NCI-H2227 treated with DMSO at 0.1 percent for 48 hours (cell line): ENCODE data around the gene FAM171A1.
"Not testable (repeated sequence)": the region's sequence is repeated elsewhere in the genome, so short reads cannot be mapped to it uniquely, and the experiment has no call there.

Source experiments
- DNase-seq: peaks from one replicate; lab custom pipeline; 2025; lab: John Stamatoyannopoulos, UW

The FAM171A1 gene

GRCh38 chr10:15316871-15317464 lies 54.1 kb downstream of the FAM171A1 start:
- no peak for DNase-seq

- no peak for DNase-seq
Measured at GRCh38 chr10:15316145-15316544, 54.9 kb downstream of the FAM171A1 start.

- no peak for DNase-seq
Measured at GRCh38 chr10:15315286-15315685, 55.8 kb downstream of the FAM171A1 start.

- DNase-seq: no peak
Measured at GRCh38 chr10:15314482-15315045, 56.5 kb downstream of the FAM171A1 start.

- DNase-seq: no peak
Measured at GRCh38 chr10:15313843-15314242, 57.2 kb downstream of the FAM171A1 start.

- no peak for DNase-seq
Measured at GRCh38 chr10:15313047-15313446, 58.0 kb downstream of the FAM171A1 start.

GRCh38 chr10:15311569-15312280 lies 59.4 kb downstream of the FAM171A1 start:
- no peak for DNase-seq

- no peak for DNase-seq
Measured at GRCh38 chr10:15310776-15311568, 60.1 kb downstream of the FAM171A1 start.

GRCh38 chr10:15309221-15309620 lies 61.9 kb downstream of the FAM171A1 start:
- no peak for DNase-seq

- DNase-seq: no peak
Measured at GRCh38 chr10:15306735-15307280, 64.3 kb downstream of the FAM171A1 start.

- no peak for DNase-seq
Measured at GRCh38 chr10:15305634-15306033, 65.5 kb downstream of the FAM171A1 start.

GRCh38 chr10:15305161-15305560 lies 65.9 kb downstream of the FAM171A1 start:
- DNase-seq: no peak

- not testable (repeated sequence) for DNase-seq
Measured at GRCh38 chr10:15302188-15302956, 68.7 kb downstream of the FAM171A1 start.

GRCh38 chr10:15300697-15301096 lies 70.4 kb downstream of the FAM171A1 start:
- DNase-seq: no peak

- DNase-seq: no peak
Measured at GRCh38 chr10:15300145-15300544, 70.9 kb downstream of the FAM171A1 start.

- DNase-seq: no peak
Measured at GRCh38 chr10:15296701-15297100, 74.4 kb downstream of the FAM171A1 start.

GRCh38 chr10:15295537-15296325 lies 75.4 kb downstream of the FAM171A1 start:
- DNase-seq: no peak

GRCh38 chr10:15293862-15294842 lies 76.9 kb downstream of the FAM171A1 start:
- DNase-seq: no peak

- no peak for DNase-seq
Measured at GRCh38 chr10:15290671-15291070, 80.4 kb downstream of the FAM171A1 start.

GRCh38 chr10:15290150-15290549 lies 80.9 kb downstream of the FAM171A1 start:
- DNase-seq: no peak
